ENCODE measurements around the gene TMEM239.
"Not testable (repeated sequence)": the region's sequence is repeated elsewhere in the genome, so short reads cannot be mapped to it uniquely, and the experiment has no call there.

Gene TMEM239

DNA sequence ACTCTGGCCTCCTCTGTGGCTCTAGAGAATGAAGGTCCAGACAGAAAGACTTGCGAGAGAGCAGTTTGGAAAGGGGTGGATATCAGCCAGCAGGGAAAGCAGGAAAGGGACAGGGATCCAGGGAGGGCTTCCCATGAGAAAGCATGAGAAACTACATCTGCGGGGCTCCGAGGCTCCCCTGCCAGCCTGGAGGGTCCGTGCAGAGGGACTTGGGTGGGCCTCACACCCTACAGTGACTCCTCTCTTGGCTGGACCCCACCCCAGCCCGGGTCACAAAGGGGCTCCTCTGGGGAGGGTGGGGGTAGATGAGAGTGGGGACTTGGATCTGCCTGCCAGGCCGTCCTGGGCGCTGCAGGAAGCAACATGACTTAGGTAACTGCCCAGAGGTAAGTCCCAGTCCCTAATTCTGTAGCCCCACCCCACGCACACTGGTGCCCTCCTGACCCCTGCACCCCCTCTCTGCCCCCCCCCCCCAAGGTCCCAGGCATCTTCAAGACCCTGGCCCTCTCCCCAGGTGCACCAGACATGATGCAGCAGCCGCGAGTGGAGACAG is at the start of gene TMEM239:
TMEM239 (plus strand) TSS at position 335 of the 553 bp plus-strand sequence; CDS start at position 526, 191 bp downstream.
- no peak for DNase-seq

DNA sequence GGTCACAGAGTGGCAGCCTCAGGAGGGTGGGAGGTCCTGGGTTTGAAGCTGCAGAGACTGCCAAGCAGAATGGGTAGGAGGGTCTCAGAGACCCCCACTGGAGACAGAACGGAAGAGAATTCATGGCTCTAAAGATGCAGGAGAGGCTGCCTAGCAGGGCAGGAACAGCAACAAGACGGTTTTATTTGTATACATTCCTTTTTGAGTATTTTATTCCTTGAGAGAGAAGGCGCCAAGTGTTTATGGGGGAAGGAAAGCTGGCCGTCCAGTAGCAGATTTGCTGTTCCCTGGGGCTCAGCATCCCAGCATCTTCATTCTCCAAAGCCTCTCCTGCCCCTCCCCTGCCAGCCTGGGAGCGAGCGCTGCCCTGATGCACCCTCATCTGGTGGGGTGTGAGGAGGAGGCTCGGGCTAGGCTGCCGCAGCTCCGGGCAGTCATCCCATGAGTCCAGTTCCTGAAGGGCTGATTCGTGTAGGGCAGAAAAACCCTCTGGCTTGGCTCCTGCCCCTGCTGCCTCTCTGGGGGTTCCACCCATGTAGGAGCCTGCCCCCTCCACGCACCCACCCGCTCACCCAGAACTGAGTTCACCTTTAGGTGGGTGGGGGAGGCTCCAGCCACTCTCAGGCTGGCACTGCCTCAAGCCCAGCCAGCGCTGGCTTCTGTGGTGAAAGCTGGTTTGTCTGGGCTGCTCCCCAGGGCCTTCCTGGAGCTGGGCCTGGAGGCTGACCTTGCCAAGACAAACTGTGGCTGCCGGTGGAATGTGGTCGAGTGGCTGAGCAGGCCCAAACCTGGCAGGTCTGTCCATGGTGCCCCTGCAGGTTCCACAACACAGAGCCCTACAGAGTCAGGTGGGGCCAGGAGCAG is 48.2 kb upstream of the TMEM239 start:
- no peak for DNase-seq

- no peak for DNase-seq
Observed at GRCh38 chr20:2768632-2769015, 47.5 kb upstream of the TMEM239 start.

DNA sequence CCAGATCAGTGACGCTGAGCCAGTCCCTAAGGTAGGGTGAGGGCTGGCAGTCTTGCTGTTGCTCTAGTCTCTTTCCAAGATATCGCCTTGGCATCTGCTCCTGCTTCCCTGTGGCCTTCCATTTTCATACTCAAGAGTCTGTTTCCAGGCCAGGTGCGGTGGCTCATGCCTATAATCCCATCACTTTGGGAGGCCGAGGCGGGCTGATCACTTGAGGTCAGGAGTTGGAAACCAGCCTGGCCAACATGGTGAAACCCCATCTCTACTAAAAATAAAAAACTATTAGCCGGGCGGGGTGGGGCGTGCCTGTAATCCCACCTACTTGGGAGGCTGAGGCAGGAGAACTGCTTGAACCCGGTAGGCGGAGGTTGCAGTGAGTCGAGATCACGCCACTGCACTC is 46.1 kb upstream of the TMEM239 start:
- DNase-seq = not testable (repeated sequence)

DNA sequence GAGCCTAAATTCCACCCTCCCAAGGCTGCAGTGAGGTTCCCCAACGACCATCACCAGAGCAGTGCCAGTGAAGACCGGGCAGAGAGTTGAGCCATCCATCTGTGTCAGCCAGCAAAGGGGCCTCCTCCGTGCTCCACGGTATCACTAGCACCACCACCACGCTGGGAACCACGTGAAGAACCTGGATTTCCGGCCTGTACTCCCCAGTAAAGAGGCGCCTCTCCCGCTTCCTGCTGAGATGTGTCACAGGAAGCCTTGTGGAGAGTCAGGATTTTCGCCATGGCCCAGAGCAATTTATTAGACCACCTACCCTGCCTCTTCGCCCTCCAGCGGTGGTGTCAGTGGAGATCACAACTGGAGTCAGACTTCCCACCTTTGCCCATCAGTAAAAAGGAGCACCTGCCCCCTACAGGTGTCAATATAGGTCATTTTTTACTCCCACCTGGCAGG is 44.5 kb upstream of the TMEM239 start:
- DNase-seq = no peak

DNA sequence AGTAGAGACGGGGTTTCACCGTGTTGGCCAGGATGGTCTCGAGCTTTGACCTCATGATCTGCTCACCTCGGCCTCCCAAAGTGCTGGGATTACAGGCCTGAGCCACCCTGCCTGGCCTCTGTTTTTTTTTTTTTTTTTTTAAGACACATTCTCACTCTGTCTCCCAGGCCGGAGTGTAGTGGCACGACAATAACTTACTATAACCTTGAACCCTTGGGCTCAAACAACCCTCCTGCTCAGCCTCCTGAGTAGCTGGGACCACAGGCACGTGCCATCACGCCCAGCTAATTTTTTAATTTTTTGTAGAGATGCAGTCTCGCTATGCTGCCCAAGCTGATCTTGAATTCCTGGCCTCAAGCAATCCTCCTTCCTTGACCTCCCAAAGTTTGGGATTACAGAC is 42.4 kb upstream of the TMEM239 start:
- no peak for DNase-seq

- DNase-seq = no peak
Observed at GRCh38 chr20:2775139-2775538, 41.0 kb upstream of the TMEM239 start.

GRCh38 chr20:2778602-2779321 is 37.4 kb upstream of the TMEM239 start:
- DNase-seq = no peak

DNA sequence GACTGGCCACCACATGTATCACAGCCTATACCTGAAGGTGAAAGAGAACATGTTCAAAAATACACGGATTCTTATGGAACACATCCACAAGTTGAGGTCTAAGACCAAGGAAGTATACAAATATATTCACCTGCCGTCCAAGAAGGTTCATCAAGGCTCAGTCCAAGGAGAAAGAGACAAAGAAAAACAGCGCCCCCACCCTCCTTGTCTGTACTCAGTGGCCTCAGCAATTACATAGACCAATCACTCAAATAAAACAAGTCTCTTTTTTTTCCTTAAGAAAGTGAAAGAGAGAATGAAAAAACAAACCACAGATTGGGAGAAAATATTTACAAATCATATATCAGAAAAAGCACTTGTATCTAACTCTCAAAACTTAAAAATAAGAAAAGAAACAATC is 35.2 kb upstream of the TMEM239 start:
- no peak for DNase-seq

DNA sequence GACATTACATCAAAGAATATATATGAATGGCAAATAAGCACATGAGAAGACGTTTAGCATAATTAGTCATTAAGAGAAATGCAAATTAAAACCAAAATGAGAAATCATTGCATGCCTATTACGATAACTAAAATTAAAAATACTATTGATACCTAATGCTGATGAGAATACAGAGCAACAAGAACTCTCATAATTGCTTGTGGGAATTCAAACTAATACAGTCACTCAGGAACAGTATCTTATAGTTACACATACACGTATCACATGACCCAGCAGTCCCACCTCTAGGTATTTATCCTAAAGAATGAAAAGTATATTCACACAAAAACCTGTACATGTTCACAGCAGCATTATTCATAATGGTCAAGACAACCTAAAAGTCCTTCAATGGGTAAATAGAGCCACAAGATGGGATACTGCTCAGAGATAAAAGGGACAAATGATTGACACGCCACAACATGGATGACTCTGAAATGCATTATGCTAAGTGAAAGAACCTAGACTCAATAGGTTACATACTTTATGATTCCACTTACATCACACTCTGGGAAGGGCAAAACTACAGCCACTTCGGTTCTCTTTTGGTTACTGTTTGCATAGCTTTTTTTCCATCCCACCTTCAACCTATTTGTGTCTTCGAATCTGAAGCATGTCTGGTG is 32.1 kb upstream of the TMEM239 start:
- no peak for DNase-seq

- DNase-seq = no peak
Observed at GRCh38 chr20:2793471-2793870, 22.7 kb upstream of the TMEM239 start.

DNA sequence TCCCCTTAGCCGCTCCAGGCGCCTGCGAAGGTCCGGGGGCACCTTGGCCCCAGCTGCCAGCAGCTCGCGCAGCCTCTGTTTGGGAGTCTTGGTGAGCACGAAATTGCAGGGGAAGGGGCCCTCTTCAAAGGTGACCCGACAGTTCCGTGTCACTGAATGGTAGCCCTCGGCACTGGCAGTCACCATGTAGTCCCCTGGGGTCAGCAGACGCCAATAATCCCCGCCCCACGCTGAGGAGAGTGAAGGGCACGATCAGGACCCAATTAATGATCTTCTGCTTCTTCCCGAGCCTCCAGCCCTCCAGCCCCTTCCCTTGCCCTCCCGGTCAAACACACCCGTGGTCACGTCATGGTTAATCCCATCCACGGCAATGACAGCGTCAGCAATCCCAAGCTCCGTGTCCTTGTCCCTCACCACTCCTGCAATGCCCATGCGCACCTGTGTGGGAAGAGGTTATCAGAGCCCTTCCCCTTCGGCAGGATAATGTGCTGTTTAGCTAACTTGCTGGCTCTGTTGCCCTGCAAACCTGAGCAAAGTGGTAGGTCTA is 21.9 kb upstream of the TMEM239 start:
- DNase-seq = no peak

DNA sequence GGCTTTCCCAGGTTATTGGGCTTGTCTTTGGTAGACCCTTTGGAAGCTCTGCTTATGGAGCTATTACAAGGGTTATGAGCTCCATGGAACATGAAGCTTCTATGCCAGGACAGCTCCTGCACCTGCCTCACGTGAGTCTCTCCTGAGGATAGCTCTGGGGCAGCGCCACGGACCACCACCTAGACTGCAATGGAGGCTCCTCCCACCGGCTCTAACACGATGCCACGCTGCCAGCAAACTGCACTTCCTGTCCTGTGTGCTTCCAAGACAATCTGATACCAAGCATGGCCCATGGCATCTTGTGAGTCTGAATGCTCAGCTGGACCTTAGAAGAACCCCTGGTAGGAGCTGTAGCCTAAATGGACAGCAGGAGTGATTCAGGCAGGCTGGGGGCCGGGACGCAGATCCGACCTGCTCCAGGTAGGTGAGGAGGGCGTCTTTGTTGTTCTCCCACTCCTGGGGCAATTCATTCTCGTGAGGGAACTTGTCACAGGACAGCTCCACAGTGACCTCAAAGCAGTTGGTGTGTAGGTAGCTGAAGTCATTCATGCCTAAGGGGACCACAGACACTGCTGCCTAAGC is 21.2 kb upstream of the TMEM239 start:
- no peak for DNase-seq

- no peak for DNase-seq
Observed at GRCh38 chr20:2795451-2795850, 20.7 kb upstream of the TMEM239 start.

DNA sequence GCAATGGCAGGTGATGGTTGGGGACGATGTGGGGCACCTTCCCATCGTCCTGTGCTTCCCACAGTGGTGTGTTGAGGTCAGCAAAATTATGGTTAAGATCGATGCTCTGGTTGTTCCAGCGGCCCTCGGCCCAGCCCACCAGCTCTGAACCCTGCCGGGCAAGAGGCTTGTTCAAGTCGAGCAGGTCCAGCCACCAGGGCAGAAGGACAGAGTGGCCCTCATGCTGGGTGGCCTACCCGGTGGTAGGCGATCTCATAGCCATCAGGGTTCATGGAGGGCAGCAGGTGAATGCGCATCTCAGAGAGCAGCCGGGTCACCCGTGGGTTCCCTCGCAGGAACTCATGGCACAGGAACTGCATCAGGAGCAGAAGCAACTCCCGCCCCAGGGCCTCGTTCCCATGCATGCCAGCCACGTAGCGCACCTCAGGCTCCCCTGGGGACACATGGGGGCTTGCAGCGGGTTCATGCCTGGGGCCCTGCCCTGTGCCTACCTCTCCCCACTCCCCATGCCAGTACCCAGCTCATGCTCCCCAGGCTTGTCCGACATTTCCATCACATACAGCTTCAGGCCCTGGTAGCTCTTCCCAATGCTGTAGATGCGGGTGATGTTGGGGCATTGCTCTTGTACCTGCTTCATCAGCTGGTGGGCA is 20.0 kb upstream of the TMEM239 start:
- DNase-seq = no peak

- DNase-seq = no peak
Observed at GRCh38 chr20:2797136-2797983, 18.8 kb upstream of the TMEM239 start.

GRCh38 chr20:2798095-2798805 is 17.9 kb upstream of the TMEM239 start:
- DNase-seq = no peak

DNA sequence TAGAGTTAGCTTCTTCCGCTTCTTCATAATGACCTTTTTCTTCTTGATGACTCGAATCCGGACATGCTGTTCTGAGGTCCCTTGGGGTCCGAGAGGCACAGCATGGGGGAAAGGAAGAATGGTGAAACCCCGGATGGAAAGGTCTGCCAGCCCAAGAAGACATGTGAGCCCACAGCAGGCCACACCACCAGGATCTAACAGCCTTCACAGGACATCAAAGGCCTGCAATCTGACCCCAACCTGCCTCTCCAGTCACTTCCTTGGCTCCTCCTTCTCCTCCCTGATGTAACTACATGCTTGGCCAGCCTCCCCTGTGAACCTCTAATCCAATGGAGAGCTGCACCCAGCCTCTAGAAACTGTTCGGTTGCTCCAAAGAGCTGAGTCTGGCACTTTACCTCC is 17.4 kb upstream of the TMEM239 start:
- no peak for DNase-seq

DNA sequence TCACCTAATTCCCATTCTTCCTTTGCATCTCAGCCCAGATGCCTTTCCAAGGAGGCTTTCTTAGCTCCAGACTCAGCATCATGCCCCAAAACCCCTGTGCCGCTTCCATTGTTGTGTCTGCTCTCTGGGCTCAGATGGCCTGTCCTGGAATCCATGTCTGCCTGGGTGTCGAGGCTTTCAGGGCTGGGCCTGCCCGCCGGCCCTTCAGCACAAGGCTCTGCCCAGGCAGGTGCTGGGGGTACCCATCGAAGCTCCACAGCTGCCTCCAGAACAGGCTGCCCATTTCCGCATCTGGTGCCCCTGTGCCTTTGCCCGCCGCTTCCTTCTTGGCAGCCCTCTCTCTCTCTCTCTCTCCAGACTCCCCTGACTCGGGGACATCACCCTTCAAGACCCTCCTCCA is 16.9 kb upstream of the TMEM239 start:
- DNase-seq = no peak

Measured in CD4-positive, alpha-beta T cell treated with Interleukin-12 subunit alpha and Interleukin-12 subunit beta, for 1 hour (primary cell).